Uterus (tissue), 2 donors: ENCODE measurements around the gene ZNF516.

Experiments
- CTCF ChIP-seq, 4 experiments: fragments of 200-600 bp in 2 of 4; fragments of 450-650 bp in 2 of 4; sonication (generic) in 2 of 4; IDR thresholded peaks; one replicate each; pipeline ENCODE4 v1.5.1; 2016 to 2019; ENCODE audit warnings: antibody characterized with exemption in 4 of 4, mild to moderate bottlenecking in 2 of 4, moderate library complexity in 1 of 4
- POLR2A ChIP-seq, 2 donors: fragments of 450-650 bp; IDR thresholded peaks; one replicate each; pipeline ENCODE4 v1.6.1; 2016; ENCODE audit warnings: antibody characterized with exemption in 2 of 2, mild to moderate bottlenecking in 1 of 2, moderate library complexity in 1 of 2

GRCh38 chr18:76338619-76339245, 156.3 kb downstream of the ZNF516 start:
- TF ChIP-seq CTCF (IDR thresholded peaks at IDR 0.05) = no peak
- no peak for TF ChIP-seq POLR2A (IDR thresholded peaks at IDR 0.05)
